HG03565 (cell line): ENCODE measurements around the gene MYH9.
"Not testable (repeated sequence)": the region's sequence is repeated elsewhere in the genome, so short reads cannot be mapped to it uniquely, and the experiment has no call there.

Experiments
- ATAC-seq: cut with Tn5 transposase; IDR thresholded peaks from one replicate; pipeline ENCODE4 v1.9.1; 2021; ENCODE audit warnings: mild to moderate bottlenecking, moderate library complexity; ENCODE audit not compliant: unreplicated experiment

Gene MYH9

DNA sequence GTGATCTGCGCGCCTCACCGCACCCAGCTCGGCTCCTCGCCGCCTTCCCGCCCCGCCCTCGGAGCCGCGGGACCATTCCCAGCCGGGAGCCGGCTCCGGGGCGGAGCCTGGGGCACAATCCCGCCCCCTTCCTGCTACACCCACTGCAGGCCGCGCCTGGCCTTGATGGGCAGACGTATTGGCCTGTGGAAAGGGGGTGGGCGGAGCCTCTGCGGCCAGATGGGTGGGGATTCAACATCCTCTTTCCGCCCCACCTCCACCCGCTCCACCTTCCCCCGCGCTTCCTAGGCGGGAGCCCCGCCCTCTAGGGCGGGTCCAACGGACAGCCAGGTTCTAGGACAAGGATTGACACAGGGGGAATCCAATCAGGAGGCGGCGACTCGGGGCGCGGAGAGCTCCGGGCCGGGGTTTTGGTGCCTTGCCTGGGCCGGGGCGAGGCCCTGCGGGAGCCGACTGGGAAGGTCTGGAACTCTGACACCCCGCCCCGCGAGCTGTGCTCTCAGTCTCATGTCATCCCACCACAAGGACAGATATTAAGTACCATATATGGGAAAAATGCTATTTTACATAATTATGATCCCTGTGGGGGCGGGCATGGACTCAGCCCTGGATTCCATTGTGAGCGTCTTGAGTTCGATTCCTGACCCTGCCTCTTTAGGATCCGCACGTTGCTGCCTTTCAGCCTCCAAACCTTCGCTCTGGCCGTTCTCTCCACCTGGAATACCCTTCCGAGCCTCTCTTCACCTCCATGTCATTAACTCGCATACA, at the start of gene MYH9:
Gene MYH9 (minus strand): TSS at position 9 of the 768 bp plus-strand sequence. CDS start 38,731 bp downstream, outside the sequence.
- peak; percentile 71 for ATAC-seq

DNA sequence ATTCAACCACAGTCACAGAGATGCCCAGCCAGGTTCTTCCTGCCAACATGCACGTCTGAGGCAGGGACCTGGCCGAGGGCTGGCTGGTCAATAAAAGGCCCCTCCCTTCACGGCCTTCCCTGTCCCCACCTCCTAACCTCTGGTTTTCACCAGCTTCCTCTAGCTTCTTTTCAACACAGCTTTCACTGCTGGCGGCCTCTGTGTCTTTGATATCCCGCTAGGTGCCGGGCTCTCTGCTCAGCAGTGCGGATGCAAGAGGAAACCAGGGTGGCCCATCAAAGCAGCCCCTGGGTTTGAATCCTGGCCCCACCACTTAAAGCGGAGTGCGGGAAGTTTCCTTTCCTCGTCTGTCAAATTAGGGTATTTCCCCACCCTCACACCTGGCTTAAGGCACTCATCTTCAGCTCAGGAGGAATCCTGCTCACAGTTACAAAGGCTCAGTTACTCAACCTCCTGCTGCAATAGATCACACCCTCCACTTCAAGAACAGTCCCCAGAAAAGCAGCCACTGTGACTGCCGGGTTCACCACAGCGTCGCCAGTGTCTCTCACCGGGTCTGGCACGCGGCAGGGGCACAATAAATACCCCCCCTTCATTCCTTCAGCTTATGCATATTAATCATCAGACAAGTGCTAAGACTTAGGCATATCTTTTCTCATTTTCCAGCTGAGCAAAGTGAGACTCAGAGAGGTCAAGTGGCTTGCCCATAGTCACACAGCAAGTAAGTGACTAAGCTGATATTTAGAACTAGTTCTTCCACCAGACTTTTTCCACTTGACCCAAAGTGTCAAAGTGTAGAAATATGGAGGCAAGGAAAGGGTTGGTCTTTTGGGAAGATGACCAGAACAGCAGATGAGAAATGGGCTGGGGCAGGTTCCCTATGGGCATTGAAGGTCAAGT, 48.0 kb upstream of the MYH9 start:
- no peak for ATAC-seq

- ATAC-seq = no peak
These were observed 45.8 kb upstream of the MYH9 start for GRCh38 chr22:36433318-36434231.

GRCh38 chr22:36432592-36433317, 45.0 kb upstream of the MYH9 start:
- no peak for ATAC-seq

GRCh38 chr22:36431977-36432376, 44.2 kb upstream of the MYH9 start:
- ATAC-seq = no peak

- no peak for ATAC-seq
These were observed 43.1 kb upstream of the MYH9 start for GRCh38 chr22:36430863-36431262.

GRCh38 chr22:36427952-36428351, 40.2 kb upstream of the MYH9 start:
- ATAC-seq = not testable (repeated sequence)

GRCh38 chr22:36425977-36426523, 38.3 kb upstream of the MYH9 start:
- ATAC-seq = no peak

DNA sequence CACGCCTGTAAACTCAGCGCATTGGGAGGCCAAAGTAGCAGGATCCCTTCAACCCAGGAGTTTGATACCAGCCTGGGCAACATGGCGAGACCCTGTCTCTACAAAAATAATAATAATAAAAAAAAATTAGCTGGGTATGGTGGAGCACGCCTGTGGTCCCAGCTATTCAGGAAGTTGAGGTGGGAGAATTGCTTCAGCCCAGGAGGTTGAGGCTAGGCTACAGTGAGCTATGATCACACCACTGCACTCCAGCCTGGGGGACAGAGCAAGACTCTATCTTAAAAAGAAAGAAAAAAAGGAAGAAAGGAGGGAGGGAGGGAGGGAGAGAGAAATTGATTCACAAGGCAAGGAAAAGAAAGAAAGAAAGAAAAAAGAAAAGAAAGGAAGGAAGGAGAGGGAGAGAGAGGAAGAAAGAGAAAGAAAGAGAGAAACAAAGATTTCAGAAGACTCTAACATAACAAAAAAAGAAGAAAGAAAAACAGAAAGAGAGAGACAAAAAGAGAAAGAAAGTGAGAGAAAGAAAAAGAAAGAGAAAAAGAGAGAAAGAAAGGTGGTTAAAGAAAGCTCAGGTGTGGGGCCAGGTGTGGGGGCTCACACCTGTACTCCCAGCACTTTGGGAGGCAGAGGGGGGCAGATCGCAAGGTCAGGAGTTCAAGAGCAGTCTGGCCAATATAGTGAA, 37.3 kb upstream of the MYH9 start:
- no peak for ATAC-seq

DNA sequence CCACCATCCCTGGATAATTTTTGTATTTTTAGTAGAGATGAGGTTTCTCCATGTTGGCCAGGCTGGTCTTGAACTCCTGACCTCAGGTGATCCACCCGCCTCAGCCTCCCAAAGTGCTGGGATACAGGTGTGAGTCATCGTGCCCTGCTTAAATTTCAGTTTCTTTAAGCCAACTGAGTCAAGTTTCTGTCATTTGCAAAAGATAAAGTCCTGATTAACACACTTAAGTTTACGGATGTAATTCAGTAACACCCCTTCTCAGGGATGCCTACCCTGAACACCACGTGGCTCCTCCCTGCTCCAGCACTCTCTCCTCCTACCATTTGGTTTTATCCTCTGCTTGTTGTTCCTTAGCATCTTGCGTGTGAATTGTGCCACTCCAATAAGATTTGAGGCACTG, 36.7 kb upstream of the MYH9 start:
- not testable (repeated sequence) for ATAC-seq

DNA sequence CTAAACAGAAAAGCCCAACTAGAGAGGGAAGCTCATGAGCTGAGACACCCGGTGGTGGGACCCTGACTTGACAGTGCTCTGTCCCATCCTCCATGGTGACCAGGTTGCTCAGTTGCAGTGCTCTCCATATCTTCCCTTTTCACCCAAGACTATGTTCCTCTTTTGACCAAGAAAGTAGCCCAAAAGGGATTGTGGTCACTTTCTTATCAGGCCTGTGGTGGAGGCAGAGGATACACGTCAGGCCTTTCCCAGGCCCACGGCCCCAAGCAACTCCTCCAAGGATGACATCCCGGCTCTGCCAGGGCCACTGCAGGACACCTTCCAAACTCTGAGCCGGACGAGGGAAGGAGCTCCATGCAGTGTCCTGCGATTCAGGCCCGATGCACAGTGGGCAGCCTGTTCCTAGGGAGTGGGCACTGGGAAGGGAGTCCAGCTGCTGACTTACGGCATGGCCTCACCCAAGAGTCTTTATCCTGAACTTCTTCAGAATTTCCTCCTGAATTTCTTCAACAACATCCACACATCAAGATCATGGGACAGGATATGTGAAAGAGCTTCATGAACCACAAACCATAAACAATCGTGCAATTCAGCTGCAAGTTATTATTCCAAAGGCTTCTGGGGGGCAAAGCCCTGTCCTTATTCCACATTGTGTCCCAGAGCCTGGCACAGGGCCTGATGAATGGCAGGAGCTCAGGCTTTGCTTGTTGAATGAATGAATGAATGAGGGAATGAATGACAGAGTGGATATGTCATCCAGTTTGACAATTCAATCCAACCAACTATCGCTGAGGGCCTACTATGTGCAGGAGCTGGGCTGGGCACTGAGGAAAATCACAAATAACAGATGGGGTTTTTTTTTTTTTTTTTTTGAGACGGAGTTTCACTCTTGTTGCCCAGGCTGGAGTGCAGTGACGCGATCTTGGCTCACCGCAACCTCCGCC, 36.0 kb upstream of the MYH9 start:
- no peak for ATAC-seq

DNA sequence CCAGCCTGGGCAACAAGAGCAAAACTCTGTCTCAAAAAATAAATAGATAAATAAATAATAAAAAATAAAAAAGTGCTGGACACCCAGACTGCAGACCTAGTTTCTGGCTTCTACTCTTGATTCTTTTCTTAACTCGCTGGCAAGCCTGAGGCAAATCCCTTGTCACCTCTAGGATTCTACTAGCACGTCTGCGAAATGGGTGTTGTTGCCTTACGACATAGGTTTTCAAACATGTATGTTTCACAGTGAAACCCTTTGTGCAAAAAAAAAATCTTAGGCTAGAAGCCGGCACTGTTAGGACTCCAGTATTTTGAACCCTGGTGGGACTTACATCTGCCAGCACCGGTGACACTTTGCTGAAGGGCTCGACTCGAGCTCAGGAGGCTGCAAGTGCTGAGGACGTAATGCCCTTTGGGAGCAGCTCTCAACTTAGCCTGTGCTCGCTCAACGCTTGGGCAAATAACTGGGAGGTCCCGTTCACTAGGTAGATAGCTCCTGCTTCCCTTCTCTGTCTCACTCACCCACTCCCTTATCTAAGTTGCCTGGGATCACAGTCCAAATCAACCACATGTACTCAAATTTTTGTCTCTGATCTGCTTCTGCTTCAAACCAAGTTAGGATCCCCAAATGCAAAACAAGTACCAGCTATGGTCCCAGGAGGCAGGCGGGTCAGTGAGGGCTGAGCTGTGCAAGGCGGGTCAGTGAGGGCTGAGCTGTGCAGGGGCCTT, 34.7 kb upstream of the MYH9 start:
- no peak for ATAC-seq

DNA sequence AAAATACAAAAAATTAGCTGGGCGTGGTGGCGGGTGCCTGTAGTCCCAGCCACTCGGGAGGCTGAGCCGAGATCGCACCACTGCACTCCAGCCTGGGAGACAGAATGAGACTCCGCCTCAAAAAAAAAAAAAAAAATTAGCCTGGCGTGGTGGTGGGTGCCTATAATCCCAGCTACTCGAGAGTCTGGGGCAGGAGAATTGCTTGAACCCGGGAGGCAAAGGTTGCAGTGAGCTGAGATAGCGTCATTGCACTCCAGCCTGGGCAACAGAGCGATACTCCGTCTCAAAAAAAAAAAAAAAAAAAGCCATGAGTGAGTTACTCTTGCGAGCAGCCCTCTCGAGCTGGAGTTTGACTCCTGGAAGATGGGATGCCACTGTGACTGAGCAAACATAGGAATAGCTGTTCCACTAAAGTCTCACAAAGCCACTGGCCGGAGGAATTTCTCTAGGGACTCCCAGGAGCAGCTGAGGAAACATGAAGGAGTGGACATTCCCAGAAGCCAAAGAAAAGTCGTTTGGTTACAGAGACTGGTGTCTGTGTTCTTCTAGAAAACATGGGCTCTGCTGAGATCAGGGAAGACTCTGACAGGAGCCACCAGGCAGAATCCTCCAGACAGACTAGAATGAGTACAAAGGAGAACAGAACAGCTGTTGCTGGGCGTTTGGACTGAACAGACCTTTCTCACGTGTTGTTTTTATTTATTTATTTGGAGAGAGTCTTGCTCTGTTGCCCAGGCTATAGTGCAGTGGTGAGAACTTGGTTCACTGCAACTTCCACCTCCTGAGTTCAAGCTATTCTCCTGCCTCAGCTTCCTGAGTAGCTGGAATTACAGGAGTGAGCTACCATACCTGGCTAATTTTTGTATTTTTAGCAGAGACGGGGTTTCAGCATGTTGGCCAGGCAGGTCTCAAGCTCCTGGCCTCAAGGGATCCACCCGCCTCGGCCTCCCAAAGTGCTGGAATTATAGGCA, 32.4 kb upstream of the MYH9 start:
- ATAC-seq = no peak

DNA sequence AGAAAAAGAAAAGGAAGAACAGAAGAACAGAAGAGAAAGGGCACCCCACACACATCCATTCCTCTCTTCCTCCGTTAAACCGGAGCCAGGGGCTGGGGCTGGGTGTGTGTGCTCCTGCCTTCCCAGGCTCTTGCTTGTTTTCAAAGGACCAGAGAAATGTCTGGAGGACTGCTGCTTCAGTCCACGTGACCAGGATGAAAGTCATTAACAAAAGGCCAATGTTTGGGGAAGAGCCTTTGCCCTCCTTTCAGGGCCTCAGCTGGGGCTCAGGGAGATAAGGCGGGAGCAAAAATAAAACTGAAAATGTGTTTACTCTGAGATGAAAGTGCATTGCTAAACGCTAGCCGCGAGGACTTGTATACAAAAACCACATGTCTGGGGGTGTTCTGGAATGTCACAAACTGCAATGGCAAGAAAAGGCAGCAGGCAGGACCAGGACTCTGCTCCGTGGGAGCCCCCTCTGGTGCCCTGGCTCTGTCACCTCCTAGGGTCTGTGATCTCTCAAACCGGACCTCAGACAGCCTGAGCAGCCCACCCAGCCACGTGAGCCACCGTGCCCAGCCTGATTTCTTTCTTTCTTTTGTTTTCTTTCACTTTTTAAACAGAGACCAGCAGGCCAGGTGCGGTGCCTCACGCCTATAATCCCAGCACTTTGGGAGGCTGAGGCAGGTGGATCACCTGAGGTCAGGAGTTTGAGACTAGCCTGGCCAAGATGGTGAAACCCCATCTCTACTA, 31.6 kb upstream of the MYH9 start:
- ATAC-seq = no peak

- no peak for ATAC-seq
These were observed 29.5 kb upstream of the MYH9 start for GRCh38 chr22:36417281-36417686.
